PC-9 (cell line): ENCODE results near the gene VILL.

ENCODE experiments used
- EZH2 ChIP-seq: fragments of 200-600 bp; sonication (generic); IDR thresholded peaks from 2 replicates; pipeline ENCODE4 v1.8.0; 2017; ENCODE audit warnings: antibody characterized with exemption, low read depth
- TF ChIP-seq, protein P1 (sequence below): fragments of 200-600 bp; sonication (generic); conservative IDR thresholded peaks from 2 replicates; pipeline ENCODE4 v1.6.1; 2017; ENCODE audit warnings: mixed run types, antibody characterized with exemption, mild to moderate bottlenecking, moderate library complexity

DNA sequence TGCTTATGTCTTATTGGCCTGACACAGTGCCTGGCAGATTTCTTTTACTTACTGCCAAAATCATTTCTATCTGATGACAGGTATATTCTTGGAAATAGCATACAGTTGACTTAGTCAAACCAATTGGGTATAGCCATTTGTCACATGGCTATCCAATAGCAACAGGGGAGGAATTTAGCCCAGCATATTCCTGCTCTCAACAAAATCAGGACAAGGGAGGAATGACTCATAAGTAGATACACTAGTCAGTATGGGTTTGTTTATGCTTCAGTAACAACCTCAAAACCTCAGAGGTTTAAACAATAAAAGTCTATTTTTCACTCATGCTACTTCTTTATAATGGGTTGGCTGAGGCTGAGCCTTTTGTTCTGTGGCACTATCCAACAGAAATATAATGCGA lies 38.0 kb upstream of the VILL start:
- TF ChIP-seq, protein P1, sequence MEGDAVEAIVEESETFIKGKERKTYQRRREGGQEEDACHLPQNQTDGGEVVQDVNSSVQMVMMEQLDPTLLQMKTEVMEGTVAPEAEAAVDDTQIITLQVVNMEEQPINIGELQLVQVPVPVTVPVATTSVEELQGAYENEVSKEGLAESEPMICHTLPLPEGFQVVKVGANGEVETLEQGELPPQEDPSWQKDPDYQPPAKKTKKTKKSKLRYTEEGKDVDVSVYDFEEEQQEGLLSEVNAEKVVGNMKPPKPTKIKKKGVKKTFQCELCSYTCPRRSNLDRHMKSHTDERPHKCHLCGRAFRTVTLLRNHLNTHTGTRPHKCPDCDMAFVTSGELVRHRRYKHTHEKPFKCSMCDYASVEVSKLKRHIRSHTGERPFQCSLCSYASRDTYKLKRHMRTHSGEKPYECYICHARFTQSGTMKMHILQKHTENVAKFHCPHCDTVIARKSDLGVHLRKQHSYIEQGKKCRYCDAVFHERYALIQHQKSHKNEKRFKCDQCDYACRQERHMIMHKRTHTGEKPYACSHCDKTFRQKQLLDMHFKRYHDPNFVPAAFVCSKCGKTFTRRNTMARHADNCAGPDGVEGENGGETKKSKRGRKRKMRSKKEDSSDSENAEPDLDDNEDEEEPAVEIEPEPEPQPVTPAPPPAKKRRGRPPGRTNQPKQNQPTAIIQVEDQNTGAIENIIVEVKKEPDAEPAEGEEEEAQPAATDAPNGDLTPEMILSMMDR, result no peak
- TF ChIP-seq EZH2, result no peak
